RWPE2 (cell line): ENCODE results near the gene SIK3.

ENCODE experiments used
- ATAC-seq: fragments of 200-7000 bp; cut with Tn5 transposase; 3 replicates; pipeline ENCODE4 v1.9.1; 2021; ENCODE audit warnings: low read depth
- DNase-seq: peaks from one replicate; pipeline ENCODE4 v3.0.0-alpha.2; 2020; ENCODE audit warnings: low spot score
- H3K27ac ChIP-seq: fragments of 450-650 bp; 2 replicates; pipeline ENCODE4 v1.5.1; 2017; ENCODE audit warnings: mild to moderate bottlenecking; ENCODE audit not compliant: poor library complexity, severe bottlenecking
- H3K27me3 ChIP-seq: fragments of 250-450 bp; sonication (Bioruptor Pico); 2 replicates; pipeline ENCODE4 v1.5.1; 2021; ENCODE audit warnings: mild to moderate bottlenecking, moderate library complexity; ENCODE audit not compliant: insufficient read depth, poor library complexity, severe bottlenecking
- H3K36me3 ChIP-seq: fragments of 250-450 bp; sonication (Bioruptor Pico); 2 replicates; pipeline ENCODE4 v1.5.1; 2020; ENCODE audit warnings: low read depth, mild to moderate bottlenecking, moderate library complexity
- H3K4me1 ChIP-seq: fragments of 250-450 bp; sonication (Bioruptor Pico); 2 replicates; pipeline ENCODE4 v1.5.1; 2021; ENCODE audit warnings: mild to moderate bottlenecking, moderate library complexity; ENCODE audit not compliant: insufficient read depth, poor library complexity, severe bottlenecking
- H3K4me3 ChIP-seq: fragments of 250-450 bp; sonication (Bioruptor Pico); 2 replicates; pipeline ENCODE4 v1.5.1; 2021; ENCODE audit warnings: mild to moderate bottlenecking, moderate library complexity; ENCODE audit not compliant: severe bottlenecking
- H3K9me3 ChIP-seq: fragments of 250-450 bp; sonication (Bioruptor Pico); 2 replicates; pipeline ENCODE4 v1.5.1; 2021; ENCODE audit warnings: mild to moderate bottlenecking, moderate library complexity; ENCODE audit not compliant: severe bottlenecking
- CTCF ChIP-seq: fragments of 450-650 bp; IDR thresholded peaks from one replicate; pipeline ENCODE4 v1.5.1; 2017; ENCODE audit warnings: mild to moderate bottlenecking, moderate library complexity; ENCODE audit not compliant: poor library complexity, severe bottlenecking

The SIK3 gene

GRCh38 chr11:116925050-116925449 lies 173.2 kb downstream of the SIK3 start:
- Histone ChIP-seq H3K27ac (no peak overlapping the region), H3K9me3 (peaks cover 2% of the 10 kb centered on the region), H3K36me3 (0 out of 2 replicates have a peak, but pooled peaks cover 9% of the 10 kb centered on the region), H3K4me3 (no peak overlapping the region), H3K27me3 (no peaks in the 10 kb centered on the region), H3K4me1 (no peaks in the 10 kb centered on the region)
- TF ChIP-seq CTCF = no peak
- ATAC-seq = no peak
- DNase-seq = no peak

GRCh38 chr11:116918925-116919655 lies 179.1 kb downstream of the SIK3 start:
- DNase-seq (no peak), ATAC-seq (no peak)
- H3K4me1 ChIP-seq = no peaks in the 10 kb centered on the region
- H3K9me3 ChIP-seq = no peaks in the 10 kb centered on the region
- TF ChIP-seq CTCF = no peak
- no peaks in the 10 kb centered on the region for H3K27me3 ChIP-seq
- H3K36me3 ChIP-seq = no peaks in the 10 kb centered on the region
- H3K27ac ChIP-seq = no peak overlapping the region
- H3K4me3 ChIP-seq = no peak overlapping the region

- Histone ChIP-seq H3K4me1 (no peaks in the 10 kb centered on the region), H3K4me3 (no peak overlapping the region), H3K27me3 (no peaks in the 10 kb centered on the region), H3K9me3 (no peaks in the 10 kb centered on the region), H3K27ac (no peak overlapping the region), H3K36me3 (no peaks in the 10 kb centered on the region)
- ATAC-seq (no peak), DNase-seq (no peak)
- TF ChIP-seq CTCF = no peak
Measured at GRCh38 chr11:116917632-116918031, 180.6 kb downstream of the SIK3 start.

- no peak for TF ChIP-seq CTCF
- ATAC-seq (no peak), DNase-seq (no peak)
- H3K4me3 ChIP-seq = no peak overlapping the region
- no peaks in the 10 kb centered on the region for H3K36me3 ChIP-seq
- no peaks in the 10 kb centered on the region for H3K27me3 ChIP-seq
- H3K4me1 ChIP-seq = no peaks in the 10 kb centered on the region
- no peak overlapping the region for H3K27ac ChIP-seq
- no peaks in the 10 kb centered on the region for H3K9me3 ChIP-seq
Measured at GRCh38 chr11:116916886-116917285, 181.3 kb downstream of the SIK3 start.

GRCh38 chr11:116916052-116916451 lies 182.2 kb downstream of the SIK3 start:
- no peaks in the 10 kb centered on the region for H3K36me3 ChIP-seq
- ATAC-seq (no peak), DNase-seq (no peak)
- no peaks in the 10 kb centered on the region for H3K4me1 ChIP-seq
- no peaks in the 10 kb centered on the region for H3K27me3 ChIP-seq
- TF ChIP-seq CTCF = no peak
- H3K9me3 ChIP-seq = no peaks in the 10 kb centered on the region
- H3K4me3 ChIP-seq = no peak overlapping the region
- no peak overlapping the region for H3K27ac ChIP-seq
